MCF 10A (cell line): ENCODE measurements around the gene CCR9. TPM values are rescaled to one million over a fixed set of nuclear protein-coding genes. Genes with fewer than 3 reads are reported as not detected.

Source experiments
- BruUV-seq: library from RNA; stranded (reverse); fragments of 400-500 nt; replicated peaks from 2 replicates; lab custom pipeline; 2021; lab: Mats Ljungman, UMichigan
- CTCF ChIA-PET: fragments of 300-600 bp; sonication (Branson Sonifier 250); formaldehyde crosslinking; extraction: SDS; loops from one replicate; lab custom pipeline; 2021; ENCODE audit warnings: antibody characterized with exemption, inconsistent platforms; lab: Yijun Ruan, JAX
- POLR2A ChIA-PET: fragments of 300-600, 350-650 bp; sonication (Branson Sonifier 250); formaldehyde crosslinking; extraction: SDS; loops from one replicate; lab custom pipeline; 2020; ENCODE audit warnings: antibody characterized with exemption, inconsistent platforms; lab: Yijun Ruan, JAX
- DNase-seq: peaks from one replicate; pipeline ENCODE4 v3.0.0-alpha.2; 2018; ENCODE audit not compliant: unreplicated experiment
- H3K27ac Mint-ChIP-seq: one replicate; pipeline ENCODE4 v1.8.0; 2022; ENCODE audit warnings: mild to moderate bottlenecking, low read depth, mixed read lengths; ENCODE audit not compliant: unreplicated experiment
- H3K27me3 Mint-ChIP-seq: one replicate; pipeline ENCODE4 v1.8.0; 2022; ENCODE audit warnings: mixed read lengths; ENCODE audit not compliant: insufficient read depth, unreplicated experiment
- H3K36me3 Mint-ChIP-seq: one replicate; pipeline ENCODE4 v1.8.0; 2022; ENCODE audit warnings: mild to moderate bottlenecking, moderate library complexity, mixed read lengths; ENCODE audit not compliant: insufficient read depth, unreplicated experiment
- H3K4me1 Mint-ChIP-seq: one replicate; pipeline ENCODE4 v1.8.0; 2022; ENCODE audit warnings: mixed read lengths; ENCODE audit not compliant: insufficient read depth, unreplicated experiment
- H3K4me3 Mint-ChIP-seq: one replicate; pipeline ENCODE4 v1.8.0; 2022; ENCODE audit warnings: mild to moderate bottlenecking, moderate library complexity, mixed read lengths; ENCODE audit not compliant: unreplicated experiment
- H3K9me3 Mint-ChIP-seq: one replicate; pipeline ENCODE4 v1.8.0; 2022; ENCODE audit warnings: mixed read lengths; ENCODE audit not compliant: unreplicated experiment
- intact Hi-C: fragments of 100-400 bp; cut with micrococcal nuclease; formaldehyde crosslinking; loops from 2 replicates; pipeline ENCODE4 v1.14.1; 2022
- total RNA-seq: library from RNA; stranded (reverse); gene quantifications from 2 replicates; pipeline ENCODE4 v1.2.3, GENCODE V29; 2022
- TF ChIP-seq, protein P1 (sequence below): fragments of 200-600 bp; IDR thresholded peaks from one replicate; pipeline ENCODE4 v1.8.0; 2022; ENCODE audit warnings: antibody characterized with exemption, mild to moderate bottlenecking; ENCODE audit not compliant: unreplicated experiment

CCR9 gene
- total RNA-seq, 1 experiment from 2014 or later: not detected

DNA sequence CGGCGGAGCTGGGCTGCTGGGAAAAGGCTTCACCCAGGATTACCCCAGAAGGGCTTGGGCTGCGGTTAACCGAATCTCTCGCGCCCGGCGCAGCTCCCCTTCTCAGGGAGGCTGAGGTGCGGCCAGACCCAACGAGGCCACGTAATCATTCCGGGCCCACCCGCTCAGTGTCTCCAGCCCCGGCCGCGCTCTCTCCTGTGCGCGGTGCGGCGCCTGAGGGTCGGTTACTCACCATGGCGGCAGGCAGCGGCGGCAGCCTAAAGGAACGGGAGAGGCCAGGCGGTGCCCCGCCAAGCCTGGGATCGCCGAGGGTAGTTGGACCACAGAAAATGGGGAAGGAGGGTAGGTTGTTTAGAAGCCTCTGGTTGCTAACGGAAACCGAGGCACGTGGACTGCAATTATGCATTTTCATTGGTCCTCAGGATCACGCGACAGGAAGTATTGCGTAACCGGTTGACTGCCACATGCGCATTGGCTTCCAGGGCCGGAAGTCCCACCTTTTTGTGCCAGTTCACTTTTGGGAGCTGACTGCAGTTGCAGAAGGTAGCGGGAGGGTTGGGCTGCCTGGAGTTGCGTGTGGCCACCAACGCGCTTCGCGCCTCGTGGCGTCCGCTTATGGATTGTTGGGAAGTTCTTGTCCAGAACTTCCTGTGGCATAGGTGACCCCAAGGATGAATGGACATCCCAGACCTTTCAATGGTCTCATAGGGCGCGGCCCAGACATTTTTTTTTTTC lies 44.4 kb upstream of the CCR9 start, which contains the start of gene LZTFL1:
Gene LZTFL1, minus strand, starts transcription at position 363 of the 735 bp plus-strand sequence. Its CDS starts 128 bp downstream, at position 235.
- ChIA-PET POLR2A (interaction anchor here (0.6 to 3.5 kb wide), 27 partner anchors 9 to 874 kb away, joined by 3 to 26 read pairs (median 4); partner anchors contain the start of gene SACM1L), CTCF (interaction anchor here (0.6 to 2.0 kb wide), 11 partner anchors 8 to 549 kb away, joined by 3 to 7 read pairs (median 4); no protein-coding TSS in a partner anchor)
- peaks cover 4% of the 10 kb centered on the region for H3K36me3 Mint-ChIP-seq
- H3K4me3 Mint-ChIP-seq: peak within 1 kb of the TSS; percentile 94
- DNase-seq: peak; percentile 96
- TF ChIP-seq, protein P1, sequence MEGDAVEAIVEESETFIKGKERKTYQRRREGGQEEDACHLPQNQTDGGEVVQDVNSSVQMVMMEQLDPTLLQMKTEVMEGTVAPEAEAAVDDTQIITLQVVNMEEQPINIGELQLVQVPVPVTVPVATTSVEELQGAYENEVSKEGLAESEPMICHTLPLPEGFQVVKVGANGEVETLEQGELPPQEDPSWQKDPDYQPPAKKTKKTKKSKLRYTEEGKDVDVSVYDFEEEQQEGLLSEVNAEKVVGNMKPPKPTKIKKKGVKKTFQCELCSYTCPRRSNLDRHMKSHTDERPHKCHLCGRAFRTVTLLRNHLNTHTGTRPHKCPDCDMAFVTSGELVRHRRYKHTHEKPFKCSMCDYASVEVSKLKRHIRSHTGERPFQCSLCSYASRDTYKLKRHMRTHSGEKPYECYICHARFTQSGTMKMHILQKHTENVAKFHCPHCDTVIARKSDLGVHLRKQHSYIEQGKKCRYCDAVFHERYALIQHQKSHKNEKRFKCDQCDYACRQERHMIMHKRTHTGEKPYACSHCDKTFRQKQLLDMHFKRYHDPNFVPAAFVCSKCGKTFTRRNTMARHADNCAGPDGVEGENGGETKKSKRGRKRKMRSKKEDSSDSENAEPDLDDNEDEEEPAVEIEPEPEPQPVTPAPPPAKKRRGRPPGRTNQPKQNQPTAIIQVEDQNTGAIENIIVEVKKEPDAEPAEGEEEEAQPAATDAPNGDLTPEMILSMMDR: no peak
- peak within 1 kb of the TSS; percentile 98 for H3K27ac Mint-ChIP-seq
- peaks cover 40% of the 10 kb centered on the region for H3K27me3 Mint-ChIP-seq
- BruUV-seq: no TSS peak
- intact Hi-C loops: loop anchor here (5.0 kb wide), 2 partner anchors 85 to 235 kb away; no protein-coding TSS in a partner anchor
- no peaks in the 10 kb centered on the region for H3K9me3 Mint-ChIP-seq
- peaks cover 25% of the 10 kb centered on the region for H3K4me1 Mint-ChIP-seq

DNA sequence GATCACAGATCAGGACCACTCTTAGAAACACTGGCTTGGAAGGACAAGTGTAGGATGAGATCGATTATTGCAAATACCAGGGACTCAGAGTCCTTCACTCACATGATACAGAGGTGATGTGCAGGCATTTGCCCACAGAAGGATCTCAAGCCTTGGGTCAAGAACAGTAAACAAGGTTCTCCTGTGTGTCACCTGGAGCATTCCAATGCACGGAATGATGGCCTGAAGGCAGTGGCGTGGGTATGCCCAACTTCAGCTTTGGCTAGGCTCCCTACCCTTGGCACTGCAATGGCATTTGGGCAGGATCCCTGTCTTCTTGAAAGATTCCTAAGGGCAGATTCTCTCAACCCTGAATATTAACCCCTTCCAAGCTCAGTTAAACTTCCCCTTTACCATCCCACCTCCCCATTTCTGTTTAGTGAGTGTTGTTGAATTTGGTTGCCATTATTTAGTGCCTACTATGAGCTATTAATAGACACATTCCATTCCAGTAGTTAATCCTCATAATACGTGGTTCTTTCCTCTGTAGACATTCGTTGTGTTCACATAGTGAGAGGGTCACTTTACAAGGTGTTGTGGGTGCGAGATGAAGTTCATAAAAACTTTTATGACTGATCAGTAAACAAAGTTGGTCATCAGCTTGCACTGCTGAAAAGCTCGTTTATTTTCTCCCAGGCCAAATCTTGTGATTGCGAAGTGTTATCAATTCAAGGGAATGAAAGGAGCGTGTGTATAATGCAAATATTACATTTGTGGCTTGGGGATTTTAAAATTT lies 43.3 kb upstream of the CCR9 start:
- Mint-ChIP-seq H3K36me3 (peaks cover 4% of the 10 kb centered on the region), H3K4me3 (peak overlapping the region; percentile 94), H3K9me3 (no peaks in the 10 kb centered on the region), H3K4me1 (peaks cover 24% of the 10 kb centered on the region), H3K27me3 (peaks cover 51% of the 10 kb centered on the region), H3K27ac (no peak overlapping the region)
- BruUV-seq: no TSS peak
- intact Hi-C loops: loop anchor here (5.0 kb wide), 2 partner anchors 84 to 234 kb away; no protein-coding TSS in a partner anchor
- DNase-seq: no peak
- TF ChIP-seq, protein P1: no peak
- CTCF ChIA-PET: interaction anchor here (0.6 to 1.1 kb wide), 4 partner anchors 9 to 548 kb away, joined by 3 to 5 read pairs (median 4); no protein-coding TSS in a partner anchor
- POLR2A ChIA-PET: interaction anchor here (0.9 to 3.5 kb wide), 9 partner anchors 8 to 262 kb away, joined by 3 to 26 read pairs (median 10); partner anchors contain the start of gene SACM1L

DNA sequence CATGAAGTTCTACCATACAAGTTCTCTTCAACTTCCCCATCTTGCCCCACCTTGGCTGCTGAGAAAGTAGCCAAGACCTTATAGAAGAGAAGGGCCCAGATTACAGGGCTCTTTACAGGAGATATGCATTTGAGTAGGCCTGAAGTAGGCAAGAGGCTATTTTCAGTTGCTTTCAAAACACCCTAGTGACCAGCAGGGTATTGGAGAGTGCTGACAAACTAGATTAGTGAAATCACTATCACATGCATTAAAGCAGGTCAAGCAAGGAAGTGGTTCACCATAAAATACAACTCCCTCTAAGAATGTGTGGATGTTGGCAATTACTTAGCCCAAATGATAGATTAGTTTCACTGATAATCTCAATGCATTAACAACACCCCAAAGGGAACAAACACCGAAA lies 41.7 kb upstream of the CCR9 start:
- ChIA-PET POLR2A (interaction anchor here (0.6 to 0.9 kb wide), 2 partner anchors 12 to 141 kb away, joined by 3 read pairs; no protein-coding TSS in a partner anchor), CTCF (interaction anchor here (0.5 to 0.6 kb wide), 2 partner anchors 26 to 533 kb away, joined by 3 read pairs; no protein-coding TSS in a partner anchor)
- Mint-ChIP-seq H3K27ac (no peak overlapping the region), H3K9me3 (no peaks in the 10 kb centered on the region), H3K4me3 (no peak overlapping the region), H3K4me1 (peaks cover 13% of the 10 kb centered on the region), H3K36me3 (peaks cover 4% of the 10 kb centered on the region), H3K27me3 (peaks cover 67% of the 10 kb centered on the region)
- intact Hi-C loops: loop anchor here (5.0 kb wide), 2 partner anchors 83 to 233 kb away; no protein-coding TSS in a partner anchor
- no TSS peak for BruUV-seq
- TF ChIP-seq, protein P1: no peak
- DNase-seq: no peak
